K562 (cell line): ENCODE results near the gene MIF. TPM values are rescaled to one million over a fixed set of nuclear protein-coding genes. Genes with fewer than 3 reads are reported as not detected.
A peak's percentile ranks its signal among the peaks of the same experiment; 100 is the strongest.

Experiments used
- ARID4B ChIP-seq: sonication (generic); formaldehyde crosslinking; IDR thresholded peaks from 2 replicates; pipeline ENCODE4 v1.8.0; 2022; ENCODE audit warnings: mild to moderate bottlenecking, missing genetic modification reagents
- CBX1 ChIP-seq: sonication (generic); IDR thresholded peaks from 2 replicates; pipeline ENCODE4 v1.6.1; 2016; ENCODE audit warnings: antibody characterized with exemption, low read depth, mild to moderate bottlenecking
- CREM ChIP-seq: IDR thresholded peaks from 2 replicates; pipeline ENCODE4 v1.6.1; 2014; ENCODE audit warnings: antibody characterized with exemption, low read depth
- DPF2 ChIP-seq: fragments of 450-650 bp; IDR thresholded peaks from 2 replicates; pipeline ENCODE4 v1.6.1; 2016
- EP400 ChIP-seq: fragments of 450-650 bp; IDR thresholded peaks from 2 replicates; pipeline ENCODE4 v1.6.1; 2017; ENCODE audit warnings: antibody characterized with exemption, mild to moderate bottlenecking, moderate library complexity
- HMGXB4 ChIP-seq: sonication (generic); formaldehyde crosslinking; IDR thresholded peaks from 2 replicates; pipeline ENCODE4 v1.8.1; 2023; ENCODE audit warnings: mild to moderate bottlenecking, missing genetic modification reagents
- MNT ChIP-seq, 2 experiments: fragments of 450-650 bp; conservative IDR thresholded peaks; 2 replicates each; pipeline ENCODE4 v1.6.1; 2017; ENCODE audit warnings: mild to moderate bottlenecking in 2 of 2, moderate library complexity in 2 of 2
- THAP12 ChIP-seq: fragments of 250-450 bp; sonication (Bioruptor Pico); IDR thresholded peaks from 2 replicates; pipeline ENCODE4 v1.9.0; 2021; ENCODE audit warnings: mild to moderate bottlenecking, inconsistent platforms
- VEZF1 ChIP-seq: fragments of 200-800 bp; sonication (Bioruptor generic); IDR thresholded peaks from 2 replicates; pipeline ENCODE4 v1.6.1; 2017; ENCODE audit warnings: missing genetic modification characterization, missing compliant biosample characterization
- YY1 ChIP-seq, 3 experiments: IDR thresholded peaks; 2 replicates each; pipeline ENCODE4 v1.6.1; 2011; ENCODE audit warnings: low read length in 2 of 3, mild to moderate bottlenecking in 2 of 3, moderate library complexity in 2 of 3, borderline replicate concordance in 1 of 3, control low read depth in 1 of 3, low read depth in 1 of 3; ENCODE audit not compliant: insufficient read depth in 3 of 3, insufficient replicate concordance in 2 of 3, control insufficient read depth in 1 of 3, insufficient read length in 1 of 3; ENCODE audit errors: extremely low read depth in 1 of 3
- ZBTB7A ChIP-seq: IDR thresholded peaks from 2 replicates; pipeline ENCODE4 v1.6.1; 2011; ENCODE audit warnings: low read depth, mild to moderate bottlenecking, low read length, moderate library complexity, borderline replicate concordance; ENCODE audit not compliant: control insufficient read depth
- ZNF263 ChIP-seq: sonication (generic); formaldehyde crosslinking; IDR thresholded peaks from 2 replicates; pipeline ENCODE4 v1.8.0; 2022; ENCODE audit warnings: mild to moderate bottlenecking, missing genetic modification reagents, borderline replicate concordance
- polyA plus RNA-seq, 8 experiments: library from polyadenylated mRNA; depleted of rRNA in 4 of 8; stranded (reverse) in 5 of 8; unstranded in 3 of 8; fragments of >200 nt; fragmentation: Nextera tagmentation in 2 of 8; fragmentation: Illumina TruSeq in 1 of 8; extraction: Ambion mirVana in 2 of 8; extraction: Trizol in 1 of 8; gene quantifications; 2 replicates each; pipeline versions ENCODE4 v1.2.1 to v1.2.3, GENCODE V29; 2011 to 2014; ENCODE audit warnings: inconsistent platforms in 1 of 8, missing spikeins in 1 of 8
- total RNA-seq, 7 experiments: library from RNA; depleted of rRNA in 6 of 7; stranded (reverse); fragments of >200 nt in 6 of 7; fragmentation: Illumina TruSeq in 2 of 7; extraction: Trizol in 2 of 7; gene quantifications; 2 replicates each; pipeline versions ENCODE4 v1.2.1 to v1.2.3, GENCODE V29; 2011 to 2021; ENCODE audit warnings: low replicate concordance in 1 of 7

Gene MIF
- total and polyA plus RNA-seq, 9 of the 15 experiments (the other 6 are each of a cell fraction or from before 2014, with no cell fraction given): 7.4 to 666 (median 193) TPM

GRCh38 chr22:23894710-23895598 is 771 bp downstream of the MIF start (continued):
- TF ChIP-seq MNT (conservative IDR thresholded peaks at IDR 0.05) (peak; percentile 66 to 67), VEZF1 (CRISPR knock-in tag) (peak; percentile 11), YY1 (IDR thresholded peaks at IDR 0.05; ENCODE audit: borderline replicate concordance in 1 of 3, control insufficient read depth in 1 of 3, extremely low read depth in 1 of 3, insufficient read depth in 3 of 3, insufficient read length in 1 of 3, insufficient replicate concordance in 2 of 3, low read depth in 1 of 3, low read length in 2 of 3) (no peak), ZBTB7A (peak; percentile 46; the same call in 1 of the 2 replicates), DPF2 (0 out of 2 replicates have a peak, but pooled peaks have one; percentile 15), CREM (0 out of 2 replicates have a peak, but pooled peaks have one; percentile 9), THAP12 (CRISPR knock-in tag) (peak; percentile 27; the same call in 1 of the 2 replicates), CBX1 (0 out of 2 replicates have a peak, but pooled peaks have one; percentile 13), EP400 (0 out of 2 replicates have a peak, but pooled peaks have one; percentile 31), ZNF263 (peak; percentile 83; the same call in 1 of the 2 replicates), ARID4B (0 out of 2 replicates have a peak, but pooled peaks have one; percentile 44), HMGXB4 (CRISPR knock-in tag) (no peak)
